GM18861 (cell line): ENCODE data around the gene CDC42EP1.

Source experiments
- ATAC-seq: cut with Tn5 transposase; IDR thresholded peaks from one replicate; pipeline ENCODE4 v1.9.1; 2021; ENCODE audit not compliant: unreplicated experiment

The CDC42EP1 gene

GRCh38 chr22:37559521-37559900 is 769 bp upstream of the CDC42EP1 start:
- ATAC-seq: no peak

DNA sequence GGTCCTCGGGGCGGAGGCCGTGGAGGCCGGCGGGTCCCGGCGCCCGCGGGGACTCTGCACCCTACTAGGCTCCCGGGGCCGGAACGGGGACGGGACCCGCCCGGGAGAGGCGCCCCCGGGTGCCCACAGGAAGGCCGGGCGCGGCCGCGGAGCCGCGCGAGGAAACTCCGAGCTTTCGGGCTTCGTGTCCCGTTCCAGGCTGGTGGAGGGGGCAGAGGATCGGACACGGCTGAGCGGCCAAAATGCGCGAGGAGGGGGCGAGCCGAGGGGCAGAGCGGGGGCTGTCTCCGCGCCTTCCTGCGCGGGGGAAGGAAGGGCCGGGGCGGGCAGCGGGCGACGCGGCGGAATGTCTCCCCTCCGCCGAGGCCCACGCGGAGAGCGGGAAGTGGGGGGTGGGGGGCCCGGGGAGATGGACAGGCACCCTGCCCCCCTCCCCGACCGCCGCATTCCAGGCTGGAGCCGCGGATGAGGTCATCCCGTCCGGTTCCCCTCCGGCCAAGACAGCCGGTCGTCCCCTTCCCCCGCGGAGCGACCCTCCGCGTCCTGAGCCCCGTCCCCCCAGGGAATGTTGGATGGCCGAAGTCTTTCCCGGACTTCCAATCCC is 430 bp downstream of the CDC42EP1 start:
- no peak for ATAC-seq

DNA sequence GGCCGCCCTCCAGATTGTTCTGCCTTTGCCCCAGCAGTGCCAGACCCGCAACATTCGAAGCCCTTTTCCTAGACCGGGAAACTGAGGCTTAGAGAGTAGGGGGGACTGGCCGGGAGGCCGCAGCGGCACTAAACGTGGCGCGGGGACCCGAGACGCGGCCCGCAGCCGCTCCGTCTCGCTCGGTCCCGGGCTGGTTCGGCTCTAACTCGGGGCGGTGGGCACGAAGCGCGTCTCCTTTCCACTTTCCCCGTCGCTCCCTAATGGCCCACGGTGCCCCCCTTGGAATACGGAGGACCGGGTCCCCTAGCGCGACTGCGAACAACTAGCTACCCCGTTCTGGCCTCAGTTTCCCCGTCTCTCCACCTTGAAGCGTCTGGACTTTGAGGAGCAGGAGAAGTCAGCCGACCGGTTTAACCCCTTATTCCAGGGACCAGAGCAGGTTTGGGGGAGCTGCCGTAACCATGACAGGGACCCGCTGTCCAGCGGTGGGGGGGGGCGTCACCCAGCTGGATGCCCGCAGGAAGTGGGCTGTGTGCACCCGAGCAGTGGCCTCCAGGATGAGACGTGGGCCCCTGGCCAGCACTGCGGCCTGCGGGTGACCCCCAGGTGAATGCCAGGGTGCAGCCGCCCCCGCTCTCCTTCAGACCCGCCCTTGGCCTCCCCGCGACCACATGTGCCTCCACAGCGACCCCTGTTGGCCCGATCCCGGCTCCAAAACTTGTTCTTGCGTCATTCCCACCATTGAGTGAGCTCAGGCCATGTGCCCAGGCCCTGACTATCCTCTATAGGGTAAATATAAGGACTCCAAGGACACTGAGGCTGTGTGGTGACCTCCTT is 1.1 kb downstream of the CDC42EP1 start:
- no peak for ATAC-seq

DNA sequence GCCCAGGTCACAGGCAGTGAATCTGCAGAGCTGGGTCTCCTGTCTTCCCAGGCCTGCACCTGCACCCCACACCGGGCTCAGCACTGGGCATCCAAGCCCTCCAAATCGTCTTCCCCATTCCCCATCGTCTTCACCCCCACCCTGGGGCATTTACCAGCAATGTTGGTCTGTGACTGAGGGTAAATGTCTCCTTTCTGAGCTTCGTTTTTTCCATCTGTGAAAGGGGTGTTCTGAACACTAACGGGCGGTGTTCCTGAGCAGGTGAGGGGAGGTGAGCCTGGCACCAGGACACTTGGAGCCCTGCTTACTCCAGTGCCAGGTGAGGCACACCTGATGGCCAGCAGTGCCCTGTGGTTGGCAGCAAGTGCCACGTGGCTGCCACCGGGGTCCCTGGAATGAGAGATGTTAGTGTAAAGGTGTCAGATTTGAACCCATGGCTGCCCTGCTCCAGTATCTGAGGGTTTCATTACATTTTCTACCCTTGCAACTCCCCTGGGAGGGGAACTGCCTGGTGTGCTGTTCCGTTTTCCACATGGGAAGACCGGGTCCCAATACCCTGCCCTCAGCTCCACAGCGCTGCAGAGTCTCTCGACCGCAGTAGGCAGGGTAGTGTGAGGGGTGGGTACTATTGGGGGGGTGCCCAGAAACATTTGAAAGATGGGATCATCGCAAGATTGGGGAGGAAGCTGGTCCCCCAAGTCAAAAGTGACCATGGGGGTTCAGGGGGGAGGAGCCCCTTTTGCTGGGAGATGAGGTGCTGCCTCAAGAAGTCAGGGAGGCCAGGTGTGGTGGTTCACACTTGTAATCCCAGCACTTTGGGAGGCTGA is 2.0 kb downstream of the CDC42EP1 start:
- ATAC-seq: no peak

DNA sequence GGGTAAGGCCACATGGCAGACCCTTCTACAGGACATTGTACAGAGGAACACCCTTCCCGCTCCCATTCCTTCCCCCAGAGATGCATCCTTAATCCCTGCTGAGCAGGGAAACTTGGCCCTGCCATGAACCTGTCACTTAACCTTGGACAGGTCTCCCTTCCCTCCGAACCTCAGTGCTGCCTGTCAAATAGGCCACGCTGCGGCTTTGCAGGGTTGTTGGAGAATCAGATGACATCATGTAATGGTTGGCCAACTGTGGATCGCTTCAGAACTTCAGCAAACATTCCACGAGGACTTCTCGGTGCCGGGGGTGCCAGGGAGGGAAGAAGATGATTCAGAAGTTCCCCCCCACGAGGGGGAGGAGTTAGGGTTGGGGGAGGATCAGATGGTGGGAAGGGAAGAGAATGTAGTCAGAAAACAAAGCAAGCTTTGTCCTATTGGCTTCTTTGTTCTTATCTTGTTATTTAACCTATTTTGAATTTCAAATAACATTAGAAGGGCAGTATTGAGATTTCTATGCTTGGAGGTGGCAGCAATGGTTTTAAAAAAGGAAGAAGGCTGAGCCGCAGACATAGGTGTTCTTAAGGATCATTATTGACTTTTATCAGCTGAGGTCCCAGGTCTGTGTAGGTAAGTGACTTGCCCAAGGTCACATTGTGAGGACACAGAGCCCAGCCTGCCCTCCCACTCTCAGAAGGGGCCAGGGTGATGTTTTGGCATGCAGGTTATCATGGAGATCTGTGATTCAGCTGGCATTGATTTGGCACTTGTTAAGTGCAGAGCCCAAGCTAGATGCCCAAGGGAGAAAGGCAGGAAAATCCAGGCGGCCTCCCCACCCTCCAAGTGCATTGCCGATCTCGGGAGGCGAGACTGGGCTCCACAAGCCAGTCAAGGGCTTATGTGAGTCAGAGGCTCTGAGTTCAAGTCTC is 3.1 kb downstream of the CDC42EP1 start:
- no peak for ATAC-seq

GRCh38 chr22:37564111-37564711 is 3.9 kb downstream of the CDC42EP1 start:
- no peak for ATAC-seq

GRCh38 chr22:37565830-37566229 is 5.5 kb downstream of the CDC42EP1 start:
- ATAC-seq: no peak

DNA sequence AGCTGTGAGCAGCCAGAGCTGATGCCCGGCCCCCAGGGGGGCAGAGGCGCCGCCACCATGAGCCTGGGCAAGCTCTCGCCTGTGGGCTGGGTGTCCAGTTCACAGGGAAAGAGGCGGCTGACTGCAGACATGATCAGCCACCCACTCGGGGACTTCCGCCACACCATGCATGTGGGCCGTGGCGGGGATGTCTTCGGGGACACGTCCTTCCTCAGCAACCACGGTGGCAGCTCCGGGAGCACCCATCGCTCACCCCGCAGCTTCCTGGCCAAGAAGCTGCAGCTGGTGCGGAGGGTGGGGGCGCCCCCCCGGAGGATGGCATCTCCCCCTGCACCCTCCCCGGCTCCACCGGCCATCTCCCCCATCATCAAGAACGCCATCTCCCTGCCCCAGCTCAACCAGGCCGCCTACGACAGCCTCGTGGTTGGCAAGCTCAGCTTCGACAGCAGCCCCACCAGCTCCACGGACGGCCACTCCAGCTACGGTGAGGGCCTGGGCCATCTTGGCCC is 6.1 kb downstream of the CDC42EP1 start:
- ATAC-seq: no peak

DNA sequence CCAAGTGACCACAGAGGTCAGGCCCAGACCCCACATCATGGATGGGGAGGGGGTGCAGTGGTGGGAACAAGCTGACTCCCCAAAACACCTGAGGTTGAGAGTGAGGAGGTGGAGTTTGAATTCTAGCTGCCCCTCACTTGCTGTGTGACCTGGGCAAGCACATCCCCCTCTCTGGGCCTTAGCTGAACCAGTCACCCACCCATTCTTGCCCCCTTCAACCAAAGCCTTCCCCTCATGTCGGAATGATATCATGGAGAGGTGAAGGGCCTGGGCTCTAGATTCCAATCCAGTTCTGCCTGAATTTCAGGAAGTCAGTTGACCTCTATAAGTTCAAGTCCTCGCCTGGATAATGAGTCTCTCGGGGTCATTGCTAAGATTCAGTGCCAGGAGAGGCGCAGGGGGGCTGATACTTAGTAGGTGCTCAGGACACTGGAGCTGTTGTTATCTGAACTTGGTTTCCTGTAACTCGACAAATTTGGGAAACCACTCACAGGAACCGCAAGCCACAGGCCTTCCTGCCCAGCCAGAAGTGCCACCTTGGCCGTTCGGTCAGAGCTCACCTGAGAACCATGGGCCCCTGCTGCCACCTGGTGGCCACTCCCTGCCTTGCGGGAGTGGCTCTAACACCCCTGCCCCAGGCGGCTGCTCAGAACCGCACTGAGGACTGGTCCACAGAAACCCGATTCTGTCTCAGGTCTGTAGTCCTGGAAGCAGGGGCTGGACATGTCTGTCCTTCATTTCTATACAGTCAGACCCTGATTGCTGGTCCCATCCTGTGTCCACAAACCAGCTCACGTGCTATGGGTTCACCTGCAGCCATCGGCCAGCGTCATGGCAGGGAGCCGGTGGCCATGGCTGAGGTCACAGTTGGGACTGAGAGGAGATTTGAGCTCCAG is 6.9 kb downstream of the CDC42EP1 start:
- ATAC-seq: peak; percentile 64

- no peak for ATAC-seq
Measured at GRCh38 chr22:37568012-37568411, 7.7 kb downstream of the CDC42EP1 start.

DNA sequence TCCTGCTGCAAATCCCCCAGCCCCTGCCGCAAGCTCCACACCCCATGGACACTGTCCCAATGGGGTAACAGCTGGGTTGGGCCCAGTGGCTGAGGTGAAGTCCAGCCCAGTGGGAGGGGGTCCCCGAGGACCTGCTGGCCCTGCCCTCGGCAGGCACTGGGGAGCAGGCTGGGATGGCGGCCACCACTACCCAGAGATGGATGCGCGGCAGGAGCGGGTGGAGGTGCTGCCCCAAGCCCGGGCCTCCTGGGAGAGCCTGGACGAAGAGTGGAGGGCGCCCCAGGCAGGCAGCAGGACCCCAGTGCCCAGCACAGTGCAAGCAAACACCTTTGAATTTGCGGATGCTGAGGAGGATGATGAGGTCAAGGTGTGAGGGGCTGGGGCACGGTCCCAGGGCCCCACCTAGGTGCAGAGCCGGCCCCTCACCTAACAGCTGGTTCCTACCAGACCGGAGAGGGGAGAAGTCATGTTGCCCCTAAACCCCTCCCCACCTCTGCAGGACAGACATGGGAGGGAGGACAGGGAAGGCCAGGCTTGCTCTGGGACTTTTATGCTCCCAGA is 8.2 kb downstream of the CDC42EP1 start:
- ATAC-seq: no peak

- no peak for ATAC-seq
Measured at GRCh38 chr22:37569009-37569920, 9.0 kb downstream of the CDC42EP1 start.

DNA sequence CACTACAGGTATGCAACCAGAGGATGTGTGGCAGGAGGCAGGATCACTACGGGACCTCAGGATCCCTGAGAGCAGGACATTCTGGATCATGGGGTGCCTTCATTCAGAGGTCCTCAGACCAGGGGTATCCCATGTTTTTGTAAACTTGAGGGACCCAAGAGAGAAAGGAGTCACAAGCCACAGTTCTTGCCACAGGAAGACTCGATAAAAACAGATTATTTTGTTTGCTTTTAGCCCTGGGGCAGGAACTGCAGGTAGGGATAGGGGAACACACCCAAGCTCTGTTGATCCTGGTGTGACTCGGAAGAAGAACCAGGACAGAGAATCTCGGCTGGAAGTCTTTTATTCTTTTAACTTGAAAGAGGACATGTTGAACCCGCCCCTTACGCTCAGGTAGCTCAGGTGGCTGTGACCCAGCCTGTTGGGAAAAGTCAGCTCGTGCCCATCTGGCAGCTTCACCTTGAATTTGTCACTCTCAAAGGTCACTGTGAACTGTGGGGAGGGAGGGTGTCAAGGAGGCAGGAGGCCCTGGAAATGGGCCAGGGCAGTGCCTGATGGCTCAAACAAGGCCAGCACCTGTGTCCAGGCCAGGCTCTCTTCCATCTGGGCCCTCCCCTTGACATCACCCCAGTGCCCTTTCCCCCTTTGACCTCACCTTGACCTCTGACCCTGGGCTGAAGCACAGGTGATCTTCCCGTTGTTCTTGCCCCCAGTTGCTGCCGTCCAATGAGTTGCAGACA is 9.8 kb downstream of the CDC42EP1 start:
- no peak for ATAC-seq

DNA sequence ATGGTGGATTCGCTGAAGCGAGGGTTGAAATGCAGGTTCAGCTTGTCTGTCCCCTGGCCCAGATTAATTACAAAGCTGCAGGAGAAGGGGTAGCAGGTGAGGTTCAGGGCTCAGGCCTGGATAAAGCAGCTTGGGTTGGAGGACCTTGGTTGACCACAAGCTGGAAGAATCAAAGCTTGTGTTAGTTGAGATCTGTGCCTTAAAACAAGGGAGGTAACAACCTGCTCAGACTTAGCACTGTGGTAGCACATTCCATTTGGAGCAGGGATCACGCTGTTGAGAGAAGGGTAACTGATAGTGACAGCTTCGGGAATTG is 10.3 kb downstream of the CDC42EP1 start:
- ATAC-seq: no peak

GRCh38 chr22:37571258-37571991 is 11.1 kb downstream of the CDC42EP1 start:
- ATAC-seq: no peak

DNA sequence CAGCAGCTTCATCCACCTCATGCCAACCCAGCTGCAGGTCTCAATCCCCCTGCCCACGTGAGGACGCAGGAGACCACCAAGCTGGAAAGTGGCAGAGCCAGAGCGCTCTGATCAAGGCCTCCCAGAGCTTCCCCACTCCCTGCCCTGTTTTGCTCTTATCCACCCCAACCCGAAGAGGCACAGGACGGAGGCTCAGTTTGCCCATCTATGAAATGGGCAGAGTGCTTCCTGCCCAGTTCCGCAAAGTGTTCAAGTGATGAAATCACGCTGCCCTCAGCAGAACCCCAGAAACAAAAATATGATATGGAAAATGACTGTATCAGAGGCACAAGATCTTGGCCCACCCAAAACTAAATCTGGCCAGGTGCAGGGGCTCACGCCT is 11.7 kb downstream of the CDC42EP1 start:
- ATAC-seq: no peak
